GM10248 (cell line): ENCODE data around the gene SART3.
"Not testable (repeated sequence)": the region's sequence is repeated elsewhere in the genome, so short reads cannot be mapped to it uniquely, and the experiment has no call there.

ENCODE experiments used
- CTCF ChIA-PET: fragments of 300-600 bp; sonication (Branson Sonifier 250); formaldehyde crosslinking; extraction: SDS; loops from one replicate; lab custom pipeline; 2021; ENCODE audit warnings: antibody characterized with exemption; lab: Yijun Ruan, JAX
- POLR2A ChIA-PET: fragments of 350-650 bp; sonication (Branson Sonifier 250); formaldehyde crosslinking; extraction: SDS; loops from one replicate; lab custom pipeline; 2020; ENCODE audit warnings: antibody characterized with exemption; lab: Yijun Ruan, JAX
- DNase-seq: peaks from one replicate; pipeline ENCODE4 v3.0.0; 2012; ENCODE audit errors: extremely low spot score
- CTCF ChIP-seq: IDR thresholded peaks from 2 replicates; pipeline ENCODE4 v1.5.1; 2012; ENCODE audit warnings: mild to moderate bottlenecking, low read depth; ENCODE audit errors: extremely low read depth, missing control alignments, control extremely low read depth

SART3 gene

DNA sequence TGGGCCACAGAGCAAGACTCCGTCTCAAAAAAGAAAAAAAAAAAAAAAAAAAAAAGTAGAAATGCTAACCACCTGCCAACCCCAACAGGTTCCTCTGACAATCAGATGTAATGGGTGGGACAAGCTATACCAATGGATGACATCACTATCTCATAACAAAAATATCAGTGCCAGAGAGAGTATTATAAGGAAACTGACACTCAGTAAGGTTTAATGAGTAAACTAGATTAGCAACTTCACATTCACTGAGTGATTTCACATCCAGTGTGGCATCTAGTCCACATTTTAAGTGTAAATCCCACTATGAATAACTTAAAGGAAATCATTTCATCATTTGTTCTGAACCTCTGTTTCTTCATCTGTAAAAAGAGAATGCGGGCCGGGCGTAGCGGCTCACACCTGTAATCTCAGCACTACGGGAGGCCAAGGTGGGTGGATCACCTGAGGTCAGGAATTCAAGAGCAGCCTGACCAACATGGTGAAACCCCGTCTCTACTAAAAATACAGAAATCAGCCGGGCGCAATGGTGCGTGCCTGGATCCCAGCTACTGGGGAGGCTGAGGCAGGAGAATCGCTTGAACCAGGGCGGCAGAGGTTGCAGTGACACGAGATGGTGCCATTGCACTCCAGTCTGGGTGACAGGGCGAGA lies 1.8 kb downstream of the SART3 start:
- POLR2A ChIA-PET: interaction anchor here (0.7 kb wide), 1 partner anchor 410 kb away, joined by 4 read pairs; no protein-coding TSS in a partner anchor
- CTCF ChIA-PET: interaction anchor here (0.8 to 22.9 kb wide), 4 partner anchors 18 to 56 kb away, joined by 3 to 543 read pairs (median 5); no protein-coding TSS in a partner anchor
- no peak for DNase-seq
- no peak for TF ChIP-seq CTCF

DNA sequence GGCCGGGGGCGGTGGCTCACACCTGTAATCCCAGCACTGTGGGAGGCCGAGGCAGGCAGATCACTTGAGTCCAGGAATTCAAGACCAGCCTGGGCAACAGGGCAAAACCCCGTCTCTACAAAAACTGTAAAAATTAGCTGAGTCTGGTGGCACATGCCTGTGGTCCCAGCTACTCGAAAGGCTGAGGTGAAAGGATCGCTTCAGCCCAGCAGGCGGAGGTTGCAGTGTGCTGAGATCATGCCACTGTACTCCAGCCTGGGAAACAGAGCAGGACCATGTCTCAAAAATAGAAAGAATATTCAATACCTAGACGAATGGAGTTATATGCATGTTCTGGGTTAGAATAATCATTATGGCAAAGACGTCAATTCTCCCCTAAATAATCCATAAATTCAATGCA lies 5.6 kb downstream of the SART3 start:
- DNase-seq, CTCF ChIA-PET, POLR2A ChIA-PET: not testable (repeated sequence)

GRCh38 chr12:108553799-108554198 lies 7.2 kb downstream of the SART3 start:
- ChIA-PET CTCF (interaction anchor here (1.2 to 1.6 kb wide), 2 partner anchors 9 to 64 kb away, joined by 3 to 4 read pairs; partner anchors contain the start of gene ISCU), POLR2A (no interaction called here)
- DNase-seq: no peak
- no peak for TF ChIP-seq CTCF

GRCh38 chr12:108551535-108551934 lies 9.4 kb downstream of the SART3 start:
- ChIA-PET CTCF (no interaction called here), POLR2A (no interaction called here)
- TF ChIP-seq CTCF: no peak
- DNase-seq: no peak

DNA sequence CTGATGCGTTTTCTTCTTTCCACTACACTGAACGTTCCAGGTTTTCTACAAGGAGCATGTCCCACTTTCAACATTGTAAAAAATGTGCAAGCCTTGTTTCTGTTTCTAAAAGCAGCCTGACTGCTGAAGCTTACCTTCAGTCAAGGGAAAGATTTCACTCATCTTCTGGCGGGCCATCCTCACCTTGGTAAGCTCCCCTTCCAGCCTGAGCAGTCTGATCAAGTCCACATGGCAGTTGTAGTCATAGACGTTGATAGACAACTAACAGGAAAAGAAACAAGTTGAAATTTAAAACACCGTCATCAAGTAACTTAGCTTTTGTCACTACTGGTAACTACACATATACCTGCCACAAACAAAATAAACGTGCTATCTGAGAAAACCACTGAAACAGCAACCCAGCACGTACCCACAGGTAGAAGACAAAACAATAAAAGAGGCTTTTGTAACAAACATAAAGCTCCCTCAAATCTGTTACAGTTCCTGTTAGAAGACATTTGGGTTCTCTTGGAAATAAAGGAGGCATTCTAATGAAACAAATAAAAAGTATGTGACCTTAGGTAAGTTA lies 11.9 kb downstream of the SART3 start:
- POLR2A ChIA-PET: interaction anchor here (1.0 kb wide), 1 partner anchor 13 kb away, joined by 3 read pairs; the partner anchor contains the start of gene ISCU
- TF ChIP-seq CTCF: no peak
- no peak for DNase-seq
- CTCF ChIA-PET: interaction anchor here (0.8 to 2.4 kb wide), 9 partner anchors 8 to 255 kb away, joined by 3 to 9 read pairs (median 5); partner anchors contain the start of gene ISCU

GRCh38 chr12:108547686-108548085 lies 13.3 kb downstream of the SART3 start:
- CTCF ChIA-PET: interaction anchor here (0.8 to 2.4 kb wide), 3 partner anchors 10 to 70 kb away, joined by 3 to 7 read pairs (median 3); no protein-coding TSS in a partner anchor
- no peak for DNase-seq
- TF ChIP-seq CTCF: no peak
- POLR2A ChIA-PET: no interaction called here

- ChIA-PET CTCF (interaction anchor here (1.0 to 1.6 kb wide), 3 partner anchors 14 to 74 kb away, joined by 3 to 8 read pairs (median 4); no protein-coding TSS in a partner anchor), POLR2A (no interaction called here)
- no peak for DNase-seq
- no peak for TF ChIP-seq CTCF
Observed at GRCh38 chr12:108543652-108544051, 17.3 kb downstream of the SART3 start.
